Fibroblast of mammary gland (primary cell): ENCODE data around the gene SAMSN1.
A peak's percentile ranks its signal among the peaks of the same experiment; 100 is the strongest.

Experiments used
- DNase-seq: peaks from one replicate; pipeline ENCODE4 v3.0.0-alpha.2; 2010; ENCODE audit warnings: low read depth
- H3K4me3 ChIP-seq: 2 replicates; pipeline ENCODE4 v1.5.1; 2011; ENCODE audit warnings: low read depth, mild to moderate bottlenecking, low read length, moderate library complexity; ENCODE audit not compliant: control insufficient read depth
- TF ChIP-seq, protein P1 (sequence below): conservative IDR thresholded peaks from 2 replicates; pipeline ENCODE4 v1.5.1; 2011; ENCODE audit warnings: low read depth, low read length, inconsistent platforms; ENCODE audit not compliant: control insufficient read depth, insufficient read depth

Gene SAMSN1

DNA sequence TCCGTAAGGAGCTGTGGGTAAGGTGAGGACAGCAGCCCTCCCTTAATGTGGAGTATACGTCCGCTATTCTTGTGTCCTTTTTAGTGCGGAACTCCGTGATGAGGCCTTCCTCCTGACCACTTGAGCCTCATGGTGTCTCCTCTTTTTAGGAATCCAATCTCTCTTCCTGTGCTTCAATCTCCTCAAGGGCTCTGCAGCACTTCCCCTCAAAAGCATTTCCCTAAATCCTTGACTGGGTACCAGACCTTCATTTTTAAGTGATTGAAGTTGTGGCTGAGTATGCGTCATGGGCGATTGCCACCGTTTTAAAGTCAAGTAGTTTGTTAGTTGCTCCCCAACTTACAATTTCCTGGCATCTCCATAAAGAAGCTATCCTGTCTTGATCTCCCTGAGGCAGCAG lies 62.8 kb downstream of the SAMSN1 start:
- no peak for DNase-seq
- TF ChIP-seq, protein P1, sequence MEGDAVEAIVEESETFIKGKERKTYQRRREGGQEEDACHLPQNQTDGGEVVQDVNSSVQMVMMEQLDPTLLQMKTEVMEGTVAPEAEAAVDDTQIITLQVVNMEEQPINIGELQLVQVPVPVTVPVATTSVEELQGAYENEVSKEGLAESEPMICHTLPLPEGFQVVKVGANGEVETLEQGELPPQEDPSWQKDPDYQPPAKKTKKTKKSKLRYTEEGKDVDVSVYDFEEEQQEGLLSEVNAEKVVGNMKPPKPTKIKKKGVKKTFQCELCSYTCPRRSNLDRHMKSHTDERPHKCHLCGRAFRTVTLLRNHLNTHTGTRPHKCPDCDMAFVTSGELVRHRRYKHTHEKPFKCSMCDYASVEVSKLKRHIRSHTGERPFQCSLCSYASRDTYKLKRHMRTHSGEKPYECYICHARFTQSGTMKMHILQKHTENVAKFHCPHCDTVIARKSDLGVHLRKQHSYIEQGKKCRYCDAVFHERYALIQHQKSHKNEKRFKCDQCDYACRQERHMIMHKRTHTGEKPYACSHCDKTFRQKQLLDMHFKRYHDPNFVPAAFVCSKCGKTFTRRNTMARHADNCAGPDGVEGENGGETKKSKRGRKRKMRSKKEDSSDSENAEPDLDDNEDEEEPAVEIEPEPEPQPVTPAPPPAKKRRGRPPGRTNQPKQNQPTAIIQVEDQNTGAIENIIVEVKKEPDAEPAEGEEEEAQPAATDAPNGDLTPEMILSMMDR = no peak
- H3K4me3 ChIP-seq = no peak overlapping the region

DNA sequence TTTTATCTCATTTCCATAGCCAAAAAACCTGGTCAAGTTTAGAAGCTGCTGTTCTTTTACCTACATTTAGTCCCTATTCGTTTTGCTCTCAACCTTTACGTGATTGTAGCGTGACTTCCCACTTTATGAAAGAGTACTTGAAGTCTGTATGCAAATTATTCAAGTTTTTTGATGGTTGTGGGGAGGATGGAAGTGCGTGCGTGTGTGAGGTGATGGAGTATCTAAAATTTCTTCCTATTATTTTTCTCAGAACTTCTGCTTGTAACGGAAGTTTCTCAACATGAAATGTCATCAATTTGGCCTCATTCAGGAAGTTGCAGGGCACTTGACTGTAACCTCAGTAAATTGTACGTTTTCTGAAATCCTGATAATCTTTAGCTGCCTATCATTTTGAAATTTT lies 64.0 kb downstream of the SAMSN1 start:
- TF ChIP-seq, protein P1 = no peak
- H3K4me3 ChIP-seq = no peak overlapping the region
- DNase-seq = no peak

DNA sequence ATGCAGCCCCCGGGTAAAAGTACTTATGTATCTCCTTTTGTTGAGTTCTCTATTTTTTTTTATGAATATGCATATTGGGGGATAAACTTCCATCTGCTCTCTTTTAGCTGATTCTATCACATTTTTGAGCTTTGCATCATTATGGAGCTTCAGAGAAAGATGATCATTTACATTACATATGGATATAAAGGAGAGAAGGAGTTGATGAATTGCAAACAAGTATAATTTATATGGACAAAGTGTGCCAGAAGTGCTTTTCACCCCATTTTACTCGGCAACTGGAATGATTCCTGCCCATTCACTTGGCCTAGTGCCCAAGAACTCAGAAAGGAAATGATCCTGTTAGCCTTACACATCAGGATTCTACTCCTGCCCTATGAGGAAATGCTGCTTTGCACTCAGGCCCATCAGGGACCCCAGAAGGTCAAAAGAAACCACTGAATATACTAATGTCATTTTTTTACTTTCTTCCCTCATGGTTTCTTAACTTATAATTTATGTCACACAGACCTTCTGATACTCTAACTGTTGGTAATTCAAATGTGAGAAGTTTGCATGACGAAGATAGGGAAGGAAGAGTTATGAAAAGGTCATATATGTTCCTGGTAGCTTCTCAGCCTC lies 65.6 kb downstream of the SAMSN1 start:
- TF ChIP-seq, protein P1 = no peak
- DNase-seq = peak; percentile 9
- no peak overlapping the region for H3K4me3 ChIP-seq

DNA sequence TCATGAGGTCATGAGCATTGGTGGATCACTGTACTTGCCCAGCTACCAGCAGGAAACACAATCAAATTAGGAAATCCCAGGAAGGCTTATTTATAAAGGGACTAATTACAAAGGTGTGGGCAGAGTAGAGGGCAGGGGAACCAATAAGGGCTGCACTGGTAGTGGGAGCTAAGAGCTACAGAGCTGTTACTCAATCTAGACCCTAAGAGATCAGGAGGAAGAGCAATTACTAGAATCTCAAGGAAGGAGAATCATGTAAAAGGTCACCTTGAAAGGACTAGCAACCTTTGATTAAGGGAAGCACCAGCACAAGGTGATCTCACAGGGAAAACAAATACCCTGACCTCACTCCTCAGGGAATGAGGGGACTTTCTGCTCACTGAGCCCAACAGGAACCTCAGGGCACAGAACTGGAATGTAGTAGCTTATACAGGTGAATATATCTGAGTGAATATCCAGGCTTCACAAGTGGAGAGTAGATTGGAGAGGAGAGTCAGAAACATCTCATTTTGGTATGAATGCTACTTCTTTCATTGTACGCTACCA lies 66.8 kb downstream of the SAMSN1 start:
- TF ChIP-seq, protein P1 = no peak
- H3K4me3 ChIP-seq = no peak overlapping the region
- no peak for DNase-seq

DNA sequence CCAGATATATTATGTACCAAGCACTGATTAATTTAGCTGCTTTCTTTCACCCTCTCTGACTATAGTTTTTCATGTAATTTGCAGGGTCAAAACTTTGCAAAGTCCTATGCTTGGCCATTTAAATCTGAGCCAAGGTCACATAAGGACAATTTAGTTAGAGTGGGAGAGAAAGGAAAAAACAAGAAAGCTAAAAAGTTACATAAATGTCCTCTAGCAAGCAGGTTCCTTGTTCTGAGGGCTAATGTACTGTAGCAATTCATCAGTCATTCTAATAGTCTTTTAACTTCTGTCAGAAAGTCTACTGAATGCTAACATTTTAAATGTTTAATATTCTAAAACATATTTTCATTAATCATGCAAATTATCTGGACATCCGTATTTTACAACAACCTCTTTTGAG lies 68.3 kb downstream of the SAMSN1 start:
- H3K4me3 ChIP-seq = no peak overlapping the region
- TF ChIP-seq, protein P1 = no peak
- no peak for DNase-seq

DNA sequence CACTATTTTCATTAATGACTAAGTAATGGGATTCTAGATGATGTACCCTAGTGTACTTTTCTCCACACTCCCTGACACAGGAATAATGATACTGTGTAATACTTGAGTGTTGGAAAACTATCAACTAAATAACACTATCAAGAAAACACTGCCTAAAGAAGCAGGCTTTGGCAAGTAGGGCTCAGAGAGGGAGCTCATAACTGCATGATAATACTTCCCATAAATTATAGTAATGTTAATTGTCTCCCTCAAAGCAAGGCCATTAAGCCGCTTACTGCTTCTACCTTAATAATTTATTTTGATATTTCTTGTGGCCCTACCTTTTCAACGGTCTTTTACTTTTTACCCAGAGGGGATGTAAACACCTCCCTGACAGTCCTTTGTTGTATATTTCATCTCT lies 69.0 kb downstream of the SAMSN1 start:
- no peak overlapping the region for H3K4me3 ChIP-seq
- TF ChIP-seq, protein P1 = no peak
- no peak for DNase-seq

DNA sequence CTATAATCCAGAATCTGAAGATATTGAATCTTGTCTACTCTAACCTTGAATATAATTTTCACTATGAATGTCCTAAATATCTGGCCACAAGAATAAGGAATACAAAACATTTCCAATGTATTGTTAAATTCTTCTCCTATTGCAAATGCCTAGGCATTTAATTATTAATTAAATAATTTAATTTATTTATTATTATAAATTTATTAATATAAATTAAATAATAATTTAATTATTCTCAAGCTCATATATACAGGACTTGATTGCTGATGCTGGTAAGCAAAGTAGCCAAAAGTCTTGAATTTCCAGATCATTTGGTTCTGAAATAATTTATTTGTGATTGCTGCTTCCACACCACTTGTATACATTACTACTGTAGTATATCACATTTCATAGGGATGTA lies 71.1 kb downstream of the SAMSN1 start:
- DNase-seq = no peak
- H3K4me3 ChIP-seq = no peak overlapping the region
- TF ChIP-seq, protein P1 = no peak
